PC-3 (cell line): ENCODE results near the gene GPR89B. TPM values are rescaled to one million over a fixed set of nuclear protein-coding genes. Genes with fewer than 3 reads are reported as not detected.

Source experiments
- ATAC-seq: fragments of 200-7000 bp; cut with Tn5 transposase; 2 replicates; pipeline ENCODE4 v1.9.1; 2020; ENCODE audit warnings: mild to moderate bottlenecking, moderate library complexity
- BruUV-seq: library from RNA; stranded (reverse); fragments of 400-500 nt; replicated peaks from 2 replicates; lab custom pipeline; 2021; lab: Mats Ljungman, UMichigan
- CTCF ChIA-PET: fragments of 300-600 bp; sonication (Branson Sonifier 250); formaldehyde crosslinking; loops from one replicate; lab custom pipeline; 2022; ENCODE audit warnings: antibody characterized with exemption; lab: Charles Lee
- POLR2A ChIA-PET: fragments of 300-600 bp; sonication (Branson Sonifier 250); formaldehyde crosslinking; loops from one replicate; lab custom pipeline; 2022; ENCODE audit warnings: antibody characterized with exemption; ENCODE audit not compliant: unreplicated experiment; lab: Charles Lee
- DNase-seq: peaks from one replicate; pipeline ENCODE4 v3.0.0-alpha.2; 2015
- H2AFZ ChIP-seq: fragments of 300-600 bp; sonication (generic); 2 replicates; pipeline ENCODE4 v1.6.0; 2016; ENCODE audit warnings: antibody characterized with exemption, low read length
- H3F3A ChIP-seq: fragments of 300-600 bp; sonication (generic); one replicate; pipeline ENCODE4 v1.6.0; 2017; ENCODE audit warnings: antibody characterized with exemption, low read length, control low read depth, mild to moderate bottlenecking; ENCODE audit not compliant: unreplicated experiment
- H3K27ac ChIP-seq: fragments of 300-600 bp; sonication (generic); 2 replicates; pipeline ENCODE4 v1.5.1; 2016; ENCODE audit warnings: mild to moderate bottlenecking, low read length
- H3K27me3 ChIP-seq: fragments of 300-600 bp; sonication (generic); 2 replicates; pipeline ENCODE4 v1.6.1; 2016; ENCODE audit warnings: low read length, mixed read lengths
- H3K36me3 ChIP-seq: fragments of 300-600 bp; sonication (generic); 2 replicates; pipeline ENCODE4 v1.6.1; 2016; ENCODE audit warnings: low read depth, mixed run types, low read length, mixed read lengths
- H3K4me1 ChIP-seq: fragments of 300-600 bp; sonication (generic); 2 replicates; pipeline ENCODE4 v1.5.1; 2016; ENCODE audit warnings: low read length; ENCODE audit not compliant: insufficient read depth
- H3K4me2 ChIP-seq: fragments of 300-600 bp; sonication (generic); 2 replicates; pipeline ENCODE4 v1.6.0; 2016; ENCODE audit warnings: low read length
- H3K4me3 ChIP-seq: fragments of 300-600 bp; sonication (generic); 2 replicates; pipeline ENCODE4 v1.5.1; 2016; ENCODE audit warnings: mild to moderate bottlenecking, low read length, mixed read lengths
- H3K79me2 ChIP-seq: fragments of 300-600 bp; sonication (generic); 2 replicates; pipeline ENCODE4 v1.6.1; 2017; ENCODE audit warnings: low read length, mixed read lengths
- H3K9ac ChIP-seq: fragments of 300-600 bp; sonication (generic); 2 replicates; pipeline ENCODE4 v1.6.0; 2016; ENCODE audit warnings: mild to moderate bottlenecking, low read length
- H3K9me2 ChIP-seq: fragments of 300-600 bp; sonication (generic); replicated peaks from 2 replicates; pipeline ENCODE4 v1.6.1; 2016; ENCODE audit warnings: mixed run types, low read length, mixed read lengths
- H3K9me3 ChIP-seq: fragments of 300-600 bp; sonication (generic); 2 replicates; pipeline ENCODE4 v1.6.1; 2016; ENCODE audit warnings: low read length, mixed read lengths
- H4K20me1 ChIP-seq: fragments of 300-600 bp; sonication (generic); 2 replicates; pipeline ENCODE4 v1.6.1; 2016; ENCODE audit warnings: low read length, mixed read lengths
- CTCF ChIP-seq: fragments of 300-600 bp; sonication (generic); conservative IDR thresholded peaks from 2 replicates; pipeline ENCODE4 v1.5.1; 2017; ENCODE audit warnings: antibody characterized with exemption, low read depth, mild to moderate bottlenecking, low read length
- EZH2 ChIP-seq: fragments of 300-600 bp; sonication (generic); IDR thresholded peaks from one replicate; pipeline ENCODE4 v1.6.1; 2017; ENCODE audit warnings: antibody characterized with exemption, mild to moderate bottlenecking, low read length; ENCODE audit not compliant: unreplicated experiment
- EZH2phosphoT487 ChIP-seq: fragments of 300-600 bp; sonication (generic); IDR thresholded peaks from 2 replicates; pipeline ENCODE4 v1.6.1; 2018; ENCODE audit warnings: mild to moderate bottlenecking, antibody characterized with exemption, low read length, borderline replicate concordance
- intact Hi-C: fragments of 100-400 bp; cut with micrococcal nuclease; formaldehyde crosslinking; loops from 2 replicates; pipeline ENCODE4 v1.9.0; 2023
- total RNA-seq: library from RNA; depleted of rRNA; stranded (reverse); fragments of >200 nt; gene quantifications from 2 replicates; pipeline ENCODE4 v1.2.3, GENCODE V29; 2014

The GPR89B gene
- total RNA-seq, 1 experiment from 2014 or later = 23.4 TPM

DNA sequence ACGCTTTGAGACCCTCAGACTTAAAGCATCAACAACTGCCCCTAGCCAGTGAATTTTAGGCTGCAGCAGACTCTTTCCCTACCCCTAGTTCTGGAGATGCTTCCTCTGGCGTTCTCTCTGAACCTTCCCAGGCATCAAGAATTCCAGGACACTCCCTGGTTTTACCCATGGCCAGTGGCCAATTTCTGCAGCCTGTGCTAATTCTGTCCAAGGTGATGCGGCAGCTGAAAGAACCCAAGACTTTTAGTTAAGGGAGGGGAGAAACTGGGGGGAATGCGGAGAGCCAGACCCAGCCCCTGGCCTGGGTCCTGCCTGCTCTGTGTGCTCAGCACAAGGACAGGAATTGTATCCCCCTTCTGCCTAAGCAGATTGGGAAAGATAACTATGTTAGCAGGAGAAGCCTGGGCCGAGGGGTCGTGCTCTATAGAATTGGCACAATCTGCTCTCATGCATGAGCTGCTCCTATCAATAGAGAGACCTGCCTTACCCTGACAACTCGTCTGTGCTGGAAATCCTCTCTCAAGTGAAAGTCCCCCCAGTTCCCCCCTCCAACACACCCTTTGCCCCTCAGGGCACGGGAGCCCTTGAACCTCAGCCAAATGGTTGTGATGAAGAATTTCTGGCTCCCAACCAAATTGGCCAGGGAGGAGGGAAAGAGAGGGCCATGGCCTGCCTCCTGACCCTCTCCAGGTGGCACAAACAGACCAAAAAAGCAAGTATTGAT, 31.0 kb upstream of the GPR89B start:
- no TSS peak for BruUV-seq
- Histone ChIP-seq H3F3A (no peaks in the 10 kb centered on the region), H3K27ac (no peak overlapping the region), H3K9me3 (no peaks in the 10 kb centered on the region), H2AFZ (no peak overlapping the region), H3K9me2 (no peaks in the 10 kb centered on the region), H3K9ac (no peak overlapping the region), H3K27me3 (no peaks in the 10 kb centered on the region), H3K79me2 (no peaks in the 10 kb centered on the region), H3K4me3 (no peak overlapping the region), H4K20me1 (no peaks in the 10 kb centered on the region), H3K36me3 (no peaks in the 10 kb centered on the region), H3K4me2 (no peak overlapping the region), H3K4me1 (peaks cover 23% of the 10 kb centered on the region)
- CTCF ChIA-PET = no interaction called here
- no peak for ATAC-seq
- intact Hi-C loops = loop anchor here (10.0 kb wide), 1 partner anchor 622 kb away; no protein-coding TSS in a partner anchor
- POLR2A ChIA-PET = no interaction called here
- TF ChIP-seq CTCF (no peak), EZH2 (no peak), EZH2phosphoT487 (no peak)
- peak; percentile 38 for DNase-seq

GRCh38 chr1:147897789-147898188, 30.4 kb upstream of the GPR89B start:
- POLR2A ChIA-PET = no interaction called here

More at GRCh38 chr1:147897789-147898188, 30.4 kb upstream of the GPR89B start:
- Histone ChIP-seq H3K36me3 (no peaks in the 10 kb centered on the region), H3F3A (no peaks in the 10 kb centered on the region), H3K4me3 (no peak overlapping the region), H3K79me2 (no peaks in the 10 kb centered on the region), H3K4me1 (peaks cover 23% of the 10 kb centered on the region), H3K9me3 (no peaks in the 10 kb centered on the region), H3K9me2 (no peaks in the 10 kb centered on the region), H3K4me2 (no peak overlapping the region), H2AFZ (no peak overlapping the region), H3K27ac (no peak overlapping the region), H3K27me3 (no peaks in the 10 kb centered on the region), H4K20me1 (no peaks in the 10 kb centered on the region), H3K9ac (no peak overlapping the region)
- intact Hi-C loops = loop anchor here (10.0 kb wide), 1 partner anchor 623 kb away; no protein-coding TSS in a partner anchor
- ATAC-seq (no peak), DNase-seq (no peak)
- BruUV-seq = no TSS peak
- CTCF ChIA-PET = no interaction called here
- TF ChIP-seq CTCF = no peak
- TF ChIP-seq EZH2phosphoT487 = no peak
- TF ChIP-seq EZH2 = no peak
